NCI-H1048 (cell line): ENCODE data around the gene TNKS1BP1.
"Not testable (repeated sequence)": the region's sequence is repeated elsewhere in the genome, so short reads cannot be mapped to it uniquely, and the experiment has no call there.

Source experiments
- DNase-seq: peaks from one replicate; lab custom pipeline; 2025; lab: John Stamatoyannopoulos, UW

Gene TNKS1BP1, protein sequence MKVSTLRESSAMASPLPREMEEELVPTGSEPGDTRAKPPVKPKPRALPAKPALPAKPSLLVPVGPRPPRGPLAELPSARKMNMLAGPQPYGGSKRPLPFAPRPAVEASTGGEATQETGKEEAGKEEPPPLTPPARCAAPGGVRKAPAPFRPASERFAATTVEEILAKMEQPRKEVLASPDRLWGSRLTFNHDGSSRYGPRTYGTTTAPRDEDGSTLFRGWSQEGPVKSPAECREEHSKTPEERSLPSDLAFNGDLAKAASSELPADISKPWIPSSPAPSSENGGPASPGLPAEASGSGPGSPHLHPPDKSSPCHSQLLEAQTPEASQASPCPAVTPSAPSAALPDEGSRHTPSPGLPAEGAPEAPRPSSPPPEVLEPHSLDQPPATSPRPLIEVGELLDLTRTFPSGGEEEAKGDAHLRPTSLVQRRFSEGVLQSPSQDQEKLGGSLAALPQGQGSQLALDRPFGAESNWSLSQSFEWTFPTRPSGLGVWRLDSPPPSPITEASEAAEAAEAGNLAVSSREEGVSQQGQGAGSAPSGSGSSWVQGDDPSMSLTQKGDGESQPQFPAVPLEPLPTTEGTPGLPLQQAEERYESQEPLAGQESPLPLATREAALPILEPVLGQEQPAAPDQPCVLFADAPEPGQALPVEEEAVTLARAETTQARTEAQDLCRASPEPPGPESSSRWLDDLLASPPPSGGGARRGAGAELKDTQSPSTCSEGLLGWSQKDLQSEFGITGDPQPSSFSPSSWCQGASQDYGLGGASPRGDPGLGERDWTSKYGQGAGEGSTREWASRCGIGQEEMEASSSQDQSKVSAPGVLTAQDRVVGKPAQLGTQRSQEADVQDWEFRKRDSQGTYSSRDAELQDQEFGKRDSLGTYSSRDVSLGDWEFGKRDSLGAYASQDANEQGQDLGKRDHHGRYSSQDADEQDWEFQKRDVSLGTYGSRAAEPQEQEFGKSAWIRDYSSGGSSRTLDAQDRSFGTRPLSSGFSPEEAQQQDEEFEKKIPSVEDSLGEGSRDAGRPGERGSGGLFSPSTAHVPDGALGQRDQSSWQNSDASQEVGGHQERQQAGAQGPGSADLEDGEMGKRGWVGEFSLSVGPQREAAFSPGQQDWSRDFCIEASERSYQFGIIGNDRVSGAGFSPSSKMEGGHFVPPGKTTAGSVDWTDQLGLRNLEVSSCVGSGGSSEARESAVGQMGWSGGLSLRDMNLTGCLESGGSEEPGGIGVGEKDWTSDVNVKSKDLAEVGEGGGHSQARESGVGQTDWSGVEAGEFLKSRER (N-terminal part only)

GRCh38 chr11:57324886-57325734 lies at the start of gene TNKS1BP1:
Gene TNKS1BP1 (minus strand): TSS chr11:57324952. CDS start chr11:57321885, 3,067 bp downstream.
- DNase-seq, result peak; percentile 79

GRCh38 chr11:57373146-57373545 lies 48.4 kb upstream of the TNKS1BP1 start:
- no peak for DNase-seq

DNA sequence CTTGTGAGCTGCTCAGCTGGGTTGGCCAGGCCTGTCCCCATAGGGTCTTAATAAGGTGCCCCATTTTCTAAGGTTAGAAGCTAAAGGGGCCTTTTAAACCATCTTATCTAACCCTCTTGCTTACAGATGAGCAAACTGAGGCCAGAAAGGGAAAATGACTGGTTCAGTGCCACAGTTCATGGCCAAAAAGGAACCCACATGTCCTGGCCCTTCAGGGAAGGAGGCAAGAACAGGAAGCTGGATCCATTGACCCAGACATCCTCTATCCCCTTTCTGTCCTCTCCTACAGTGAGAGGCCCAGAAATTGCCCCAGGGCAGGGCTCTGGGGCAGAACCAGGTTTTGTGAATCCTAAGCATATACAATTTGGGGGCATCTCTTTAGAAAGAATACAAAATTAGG lies 46.2 kb upstream of the TNKS1BP1 start:
- no peak for DNase-seq

DNA sequence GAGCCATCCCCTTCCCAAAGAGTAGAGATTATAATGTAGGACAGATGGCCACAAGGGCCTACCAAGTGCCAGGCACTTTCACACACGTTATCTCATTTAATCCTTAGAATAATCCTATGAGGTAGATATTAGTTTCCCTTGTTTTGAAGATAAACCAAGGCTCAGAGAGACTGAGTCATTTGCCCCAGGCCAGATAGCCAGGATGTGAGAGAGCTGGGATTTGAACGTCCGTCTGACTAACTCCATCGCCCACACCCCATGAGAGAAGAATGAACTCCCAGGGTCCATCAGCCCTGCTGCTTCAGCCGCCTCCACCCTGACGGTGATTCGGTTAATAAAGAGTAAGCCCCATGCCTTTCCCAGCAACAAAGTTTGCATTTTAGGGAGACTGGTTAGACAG lies 45.5 kb upstream of the TNKS1BP1 start:
- DNase-seq, result no peak

- DNase-seq, result no peak
These were observed 44.1 kb upstream of the TNKS1BP1 start for GRCh38 chr11:57368845-57369232.

- DNase-seq, result no peak
These were observed 43.5 kb upstream of the TNKS1BP1 start for GRCh38 chr11:57368106-57368844.

DNA sequence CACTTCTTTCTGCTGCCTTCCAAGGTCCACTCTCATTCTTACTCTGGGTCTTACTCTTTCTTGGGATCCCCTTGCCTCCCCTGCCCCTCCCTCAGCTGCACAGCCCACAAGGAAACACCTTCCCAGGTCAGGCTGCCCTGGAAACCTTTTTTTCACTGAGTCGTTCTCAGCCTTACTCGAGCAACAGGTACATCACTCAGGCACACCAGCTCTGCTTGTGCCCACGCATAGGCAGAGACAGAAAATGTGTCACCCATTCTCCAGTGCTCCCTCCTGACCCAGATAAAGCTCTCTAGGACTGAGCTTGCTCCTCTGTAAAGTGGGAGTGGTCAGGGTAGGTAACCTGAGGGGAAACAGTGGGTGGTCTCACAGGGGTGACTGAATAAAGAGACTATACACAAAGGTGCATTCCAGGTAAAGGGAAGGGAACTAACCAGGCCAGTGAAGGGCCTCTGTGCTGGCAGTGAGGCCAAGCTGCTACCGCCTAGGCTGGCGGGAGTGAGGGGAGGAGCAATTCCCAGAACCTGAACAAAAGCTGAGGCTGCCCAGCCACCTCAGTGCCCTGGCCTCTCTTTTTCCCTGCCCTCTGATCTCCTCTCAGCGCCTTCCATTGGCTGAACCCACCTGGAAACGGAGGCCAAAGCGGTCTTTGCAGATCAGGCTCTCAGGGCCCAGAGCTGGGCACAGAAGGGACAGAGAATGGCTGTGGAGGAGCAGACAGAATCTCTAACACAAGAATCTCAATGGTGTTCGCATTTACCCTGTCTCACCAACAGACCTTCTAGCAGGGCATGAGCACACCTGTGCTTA lies 40.3 kb upstream of the TNKS1BP1 start:
- DNase-seq, result no peak

GRCh38 chr11:57363131-57364080 lies 38.7 kb upstream of the TNKS1BP1 start:
- no peak for DNase-seq

DNA sequence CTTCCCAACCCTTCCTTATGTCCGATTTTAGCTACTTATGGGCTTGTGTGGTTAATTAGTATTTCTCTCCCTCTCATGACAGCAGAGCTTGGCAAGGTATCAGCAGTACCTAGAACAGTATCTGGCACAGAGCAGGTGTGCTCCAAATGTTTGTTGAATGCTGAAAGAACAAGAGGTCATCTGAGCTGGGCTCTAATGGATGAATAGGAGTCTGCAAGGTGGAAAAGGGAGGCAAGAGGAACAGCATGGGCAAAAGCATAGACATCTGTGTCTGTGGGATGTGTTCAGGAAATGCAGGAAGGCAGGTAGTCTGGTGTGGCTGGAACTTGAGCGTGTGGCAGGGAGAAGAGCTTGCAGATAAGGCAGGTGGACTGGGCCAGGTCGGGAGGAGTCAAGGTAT lies 37.2 kb upstream of the TNKS1BP1 start:
- DNase-seq, result no peak

DNA sequence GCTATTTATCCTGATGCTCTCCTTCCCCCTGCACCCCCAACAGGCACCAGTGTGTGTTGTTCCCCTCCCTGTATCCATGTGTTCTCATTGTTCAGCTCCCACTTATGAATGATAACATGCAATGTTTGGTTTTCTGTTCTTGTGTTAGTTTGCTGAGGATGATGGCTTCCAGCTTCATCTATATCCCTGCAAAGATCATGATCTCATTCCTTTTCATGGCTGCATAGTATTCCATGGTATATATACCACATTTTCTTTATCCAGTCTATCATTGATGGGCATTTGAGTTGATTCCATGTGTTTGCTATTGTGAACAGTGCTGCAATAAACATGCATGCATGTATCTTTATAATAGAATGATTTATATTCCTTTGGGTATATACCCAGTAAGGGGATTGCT lies 36.7 kb upstream of the TNKS1BP1 start:
- not testable (repeated sequence) for DNase-seq

GRCh38 chr11:57360991-57361390 lies 36.2 kb upstream of the TNKS1BP1 start:
- no peak for DNase-seq

- no peak for DNase-seq
These were observed 35.3 kb upstream of the TNKS1BP1 start for GRCh38 chr11:57359896-57360690.

DNA sequence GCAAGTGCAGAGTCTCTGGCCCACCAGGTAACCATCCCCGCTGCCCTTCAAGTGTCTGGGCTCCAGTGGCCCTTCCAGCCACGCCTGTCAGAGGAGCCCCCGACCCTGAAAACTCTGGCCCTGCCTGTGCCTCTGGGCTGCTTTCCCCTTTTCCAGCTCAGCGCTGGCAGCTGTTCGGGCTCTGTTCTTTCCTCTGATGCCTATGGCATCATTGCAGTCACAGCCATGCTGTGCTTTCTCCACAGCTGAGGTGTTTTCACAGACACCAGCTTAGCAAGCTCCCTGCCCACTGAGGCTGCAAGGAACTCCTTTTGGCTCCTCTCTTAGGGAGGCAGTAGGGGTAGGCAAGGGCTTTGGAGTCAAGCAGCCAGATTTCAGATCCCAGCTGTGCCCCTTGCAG lies 34.6 kb upstream of the TNKS1BP1 start:
- DNase-seq, result no peak

DNA sequence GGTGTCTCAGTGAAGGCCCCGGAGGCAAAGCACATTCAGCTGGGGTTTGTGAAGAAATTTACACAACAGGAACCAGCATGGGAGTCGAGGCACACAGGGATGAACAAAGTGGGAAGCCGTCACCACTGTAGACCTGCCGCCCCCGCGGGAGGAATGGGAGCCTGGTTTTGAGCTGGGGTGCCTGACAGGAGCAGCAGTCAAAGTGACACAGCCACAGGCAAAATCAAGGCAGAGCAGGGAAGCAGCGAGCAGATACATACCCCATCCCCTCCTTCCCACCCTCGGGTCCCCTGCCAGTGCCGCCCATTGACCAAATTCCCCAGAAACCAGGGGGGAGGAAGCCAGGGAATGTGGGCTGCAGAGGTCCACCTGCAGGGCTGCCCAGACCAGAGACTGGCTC lies 34.2 kb upstream of the TNKS1BP1 start:
- DNase-seq, result no peak

DNA sequence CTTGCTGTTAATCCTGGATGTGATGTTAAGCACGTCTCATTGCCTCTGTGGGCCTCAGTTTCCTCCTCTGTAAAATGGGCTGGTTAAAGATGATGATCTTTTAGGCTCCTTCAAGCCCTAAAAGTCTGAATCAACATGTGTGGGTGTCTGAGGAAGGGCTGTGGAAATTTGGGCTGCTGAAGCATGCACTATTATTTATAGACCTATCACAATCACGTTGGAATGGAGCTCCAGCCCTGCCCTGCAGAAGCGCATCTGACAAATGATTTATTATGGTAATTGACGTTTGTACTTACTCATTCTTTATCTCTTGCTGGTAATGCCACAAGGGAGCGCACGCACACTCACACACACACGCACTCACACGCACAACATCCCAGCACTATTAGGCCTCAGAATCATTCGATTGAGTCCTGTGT lies 33.8 kb upstream of the TNKS1BP1 start:
- no peak for DNase-seq

GRCh38 chr11:57357856-57358255 lies 33.1 kb upstream of the TNKS1BP1 start:
- DNase-seq, result no peak

- no peak for DNase-seq
These were observed 32.6 kb upstream of the TNKS1BP1 start for GRCh38 chr11:57357310-57357709.

- DNase-seq, result no peak
These were observed 31.5 kb upstream of the TNKS1BP1 start for GRCh38 chr11:57356268-57356667.
